Measurements from ENCODE around the gene OR51B4. TPM values are rescaled to one million over a fixed set of nuclear protein-coding genes. Genes with fewer than 3 reads are reported as not detected.

Gene OR51B4
- total and polyA plus RNA-seq, 9 of the 15 experiments (the other 6 are each of a cell fraction or from before 2014, with no cell fraction given), result 17.1 to 64.6 (median 39.9) TPM

GRCh38 chr11:5345831-5346230 lies 44.1 kb upstream of the OR51B4 start:
- ChIA-PET CTCF (ENCODE audit: low intra/inter-chr PET ratio) (no interaction called here), POLR2A (no interaction called here)
- no TSS peak for BruUV-seq (replicated peaks)
- no peak overlapping the region for H2AFZ ChIP-seq (ENCODE audit: low read depth, low read length)
- no peaks in the 10 kb centered on the region for H4K20me1 ChIP-seq (replicated peaks; ENCODE audit: control insufficient read depth, insufficient read depth, low read length)
- WGBS (ENCODE audit: insufficient coverage, low coverage, missing lambda C conversion rate), result 42% methylated on average over 3 of the region's 3 CpGs
- no peaks in the 10 kb centered on the region for H3K9me3 ChIP-seq (replicated peaks; ENCODE audit: control insufficient read depth, insufficient read depth, low read depth, low read length)
- H3K4me3 ChIP-seq, result no peak overlapping the region
- DNase-seq (ENCODE audit: extremely low read depth in 1 of 4, low spot score in 3 of 4), result no peak
- in situ Hi-C loops (cut with MboI) (no loop called here), intact Hi-C loops (cut with micrococcal nuclease) (no loop called here)
- no peak overlapping the region for H3K9ac ChIP-seq (ENCODE audit: insufficient read depth in 1 of 2, low read depth in 2 of 2, low read length in 2 of 2)
- H3K27me3 ChIP-seq (ENCODE audit: control insufficient read depth in 2 of 2, insufficient read depth in 2 of 2, low read length in 2 of 2), result no peaks in the 10 kb centered on the region
- no peak overlapping the region for H3K27ac ChIP-seq (ENCODE audit: extremely low read depth, low read depth, low read length)
- no peak for TF ChIP-seq PBX2 (CRISPR knock-in tag; IDR thresholded peaks at IDR 0.05; ENCODE audit: low read depth)
- TF ChIP-seq PBX2 (tag; conservative IDR thresholded peaks at IDR 0.05; ENCODE audit: low read depth), result 0 out of 2 replicates have a peak, but pooled peaks have one; percentile 19
- no peak for TF ChIP-seq KDM4B (IDR thresholded peaks at IDR 0.05; ENCODE audit: borderline replicate concordance in 2 of 2, low read depth in 1 of 2)
- no peak for TF ChIP-seq NFIX (CRISPR knock-in tag; IDR thresholded peaks at IDR 0.05; ENCODE audit: low read depth)
- peak; percentile 44 for TF ChIP-seq FOSL1 (tag; conservative IDR thresholded peaks at IDR 0.05)
- peaks cover 33% of the 10 kb centered on the region for H3K79me2 ChIP-seq (ENCODE audit: control insufficient read depth, insufficient read depth, low read length)
- peaks cover 0 to 3% of the 10 kb centered on the region in 2 experiments; a peak in 1 of 5 replicates for H3K4me1 ChIP-seq (replicated peaks in 1 of 2; ENCODE audit: control insufficient read depth in 2 of 2, insufficient read depth in 2 of 2, low read length in 2 of 2)
- H3K4me2 ChIP-seq (ENCODE audit: insufficient read depth, low read length), result no peak overlapping the region
- no peak for ATAC-seq
- H3K36me3 ChIP-seq (ENCODE audit: control insufficient read depth, insufficient read depth, low read length), result peaks cover 87% of the 10 kb centered on the region
- no peaks in the 10 kb centered on the region for H3K9me1 ChIP-seq (ENCODE audit: control insufficient read depth, insufficient read depth, low read length)
- FAIRE-seq, result no peak
